HepG2 (cell line): ENCODE data around the gene DCAF8L1.
"Not testable (repeated sequence)": the region's sequence is repeated elsewhere in the genome, so short reads cannot be mapped to it uniquely, and the experiment has no call there.

Experiments used
- ARID4A ChIP-seq: sonication (generic); formaldehyde crosslinking; IDR thresholded peaks from 2 replicates; pipeline ENCODE4 v1.5.0; 2020; ENCODE audit warnings: mild to moderate bottlenecking, missing genetic modification reagents, borderline replicate concordance
- BHLHE40 ChIP-seq: IDR thresholded peaks from 2 replicates; pipeline ENCODE4 v1.6.1; 2011; ENCODE audit warnings: low read length, improper control_type of control experiment
- CTCF ChIP-seq: sonication (generic); formaldehyde crosslinking; IDR thresholded peaks from 2 replicates; pipeline ENCODE4 v1.5.0; 2020; ENCODE audit warnings: mild to moderate bottlenecking, missing genetic modification reagents, moderate library complexity
- EZH2 ChIP-seq: conservative IDR thresholded peaks from 2 replicates; pipeline ENCODE4 v1.6.1; 2012; ENCODE audit warnings: mild to moderate bottlenecking, low read depth, low read length, moderate library complexity
- GLMP ChIP-seq: sonication (generic); formaldehyde crosslinking; IDR thresholded peaks from 2 replicates; pipeline ENCODE4 v1.9.0; 2021; ENCODE audit warnings: missing genetic modification reagents, mild to moderate bottlenecking, borderline replicate concordance
- HOXA9 ChIP-seq: sonication (generic); formaldehyde crosslinking; IDR thresholded peaks from 2 replicates; pipeline ENCODE4 v1.8.1; 2022; ENCODE audit warnings: missing genetic modification reagents, mild to moderate bottlenecking, moderate library complexity, borderline replicate concordance
- MIER3 ChIP-seq: IDR thresholded peaks from 2 replicates; pipeline ENCODE4 v1.6.1; 2016; ENCODE audit warnings: missing compliant biosample characterization, borderline replicate concordance
- NCOA1 ChIP-seq: sonication (generic); formaldehyde crosslinking; IDR thresholded peaks from 2 replicates; pipeline ENCODE4 v1.9.0; 2021; ENCODE audit warnings: missing genetic modification reagents
- POLR2A ChIP-seq, 2 experiments: IDR thresholded peaks; 2 replicates each; pipeline ENCODE4 v1.6.1; 2011; ENCODE audit warnings: low read depth in 2 of 2, low read length in 2 of 2, mild to moderate bottlenecking in 1 of 2, moderate library complexity in 1 of 2; ENCODE audit not compliant: insufficient read depth in 1 of 2
- SAP130 ChIP-seq: IDR thresholded peaks from 2 replicates; pipeline ENCODE4 v1.6.1; 2016; ENCODE audit warnings: low read depth
- ZBTB33 ChIP-seq: sonication (generic); formaldehyde crosslinking; IDR thresholded peaks from 2 replicates; pipeline ENCODE4 v1.4.0; 2020; ENCODE audit warnings: missing genetic modification reagents
- ZBTB4 ChIP-seq: sonication (generic); formaldehyde crosslinking; IDR thresholded peaks from 2 replicates; pipeline ENCODE4 v1.4.0; 2020; ENCODE audit warnings: missing genetic modification reagents, mild to moderate bottlenecking, borderline replicate concordance
- ZNF12 ChIP-seq: sonication (generic); formaldehyde crosslinking; IDR thresholded peaks from 2 replicates; pipeline ENCODE4 v1.5.0; 2020; ENCODE audit warnings: missing genetic modification reagents

GRCh38 chrX:27960410-27960809 is 20.8 kb downstream of the DCAF8L1 start:
- TF ChIP-seq HOXA9; NCOA1; ZBTB4; GLMP; ARID4A (CRISPR knock-in tag); ZBTB33 (CRISPR knock-in tag); CTCF (CRISPR knock-in tag); ZNF12 (CRISPR knock-in tag); BHLHE40; MIER3 (CRISPR knock-in tag); POLR2A (IDR thresholded peaks at IDR 0.05; ENCODE audit: insufficient read depth in 1 of 2, low read depth in 2 of 2, low read length in 2 of 2); EZH2; SAP130: not testable (repeated sequence)
